GM12872 (cell line): ENCODE results near the gene MAGEC3.

Source experiments
- CTCF ChIP-seq: IDR thresholded peaks from 3 replicates; pipeline ENCODE4 v1.5.1; 2011; ENCODE audit warnings: low read depth, mild to moderate bottlenecking, low read length, moderate library complexity; ENCODE audit not compliant: insufficient read depth

The MAGEC3 gene

GRCh38 chrX:141917801-141918200 lies 79.7 kb downstream of the MAGEC3 start:
- no peak for TF ChIP-seq CTCF

GRCh38 chrX:141924293-141924692 lies 86.2 kb downstream of the MAGEC3 start:
- TF ChIP-seq CTCF, result no peak

- no peak for TF ChIP-seq CTCF
Measured at GRCh38 chrX:141928432-141928831, 90.3 kb downstream of the MAGEC3 start.

- TF ChIP-seq CTCF, result no peak
Measured at GRCh38 chrX:141934059-141934641, 96.0 kb downstream of the MAGEC3 start.

- TF ChIP-seq CTCF, result no peak
Measured at GRCh38 chrX:141935645-141936044, 97.5 kb downstream of the MAGEC3 start.

GRCh38 chrX:141936080-141936479 lies 98.0 kb downstream of the MAGEC3 start:
- no peak for TF ChIP-seq CTCF

GRCh38 chrX:141941234-141941633 lies 103.1 kb downstream of the MAGEC3 start:
- no peak for TF ChIP-seq CTCF
